GM12801 (cell line): Measurements from ENCODE around the gene MACROD2.

Source experiments
- CTCF ChIP-seq: IDR thresholded peaks from one replicate; pipeline ENCODE4 v1.5.1; 2011; ENCODE audit warnings: control low read depth; ENCODE audit not compliant: insufficient read length; ENCODE audit errors: extremely low read depth

The MACROD2 gene

GRCh38 chr20:14916360-14916920 lies 921.1 kb downstream of the MACROD2 start:
- TF ChIP-seq CTCF: no peak

GRCh38 chr20:14918281-14918680 lies 923.0 kb downstream of the MACROD2 start:
- TF ChIP-seq CTCF: no peak

- no peak for TF ChIP-seq CTCF
Observed at GRCh38 chr20:14918976-14919375, 923.7 kb downstream of the MACROD2 start.

- no peak for TF ChIP-seq CTCF
Observed at GRCh38 chr20:14919501-14920081, 924.3 kb downstream of the MACROD2 start.

GRCh38 chr20:14921513-14921912 lies 926.2 kb downstream of the MACROD2 start:
- no peak for TF ChIP-seq CTCF

- TF ChIP-seq CTCF: no peak
Observed at GRCh38 chr20:14922503-14923267, 927.4 kb downstream of the MACROD2 start.

- no peak for TF ChIP-seq CTCF
Observed at GRCh38 chr20:14924433-14924832, 929.1 kb downstream of the MACROD2 start.
